GM10266 (cell line): Measurements from ENCODE around the gene ZBTB12.
A peak's percentile ranks its signal among the peaks of the same experiment; 100 is the strongest.

Experiments used
- DNase-seq: peaks from one replicate; pipeline ENCODE4 v3.0.0; 2012; ENCODE audit errors: extremely low spot score
- CTCF ChIP-seq: IDR thresholded peaks from 2 replicates; pipeline ENCODE4 v1.5.1; 2012; ENCODE audit warnings: mild to moderate bottlenecking, low read depth; ENCODE audit not compliant: control insufficient read depth, insufficient read depth; ENCODE audit errors: missing control alignments

ZBTB12 gene, protein sequence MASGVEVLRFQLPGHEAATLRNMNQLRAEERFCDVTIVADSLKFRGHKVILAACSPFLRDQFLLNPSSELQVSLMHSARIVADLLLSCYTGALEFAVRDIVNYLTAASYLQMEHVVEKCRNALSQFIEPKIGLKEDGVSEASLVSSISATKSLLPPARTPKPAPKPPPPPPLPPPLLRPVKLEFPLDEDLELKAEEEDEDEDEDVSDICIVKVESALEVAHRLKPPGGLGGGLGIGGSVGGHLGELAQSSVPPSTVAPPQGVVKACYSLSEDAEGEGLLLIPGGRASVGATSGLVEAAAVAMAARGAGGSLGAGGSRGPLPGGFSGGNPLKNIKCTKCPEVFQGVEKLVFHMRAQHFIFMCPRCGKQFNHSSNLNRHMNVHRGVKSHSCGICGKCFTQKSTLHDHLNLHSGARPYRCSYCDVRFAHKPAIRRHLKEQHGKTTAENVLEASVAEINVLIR

GRCh38 chr6:31901953-31902643 lies at the start of gene ZBTB12:
Gene ZBTB12, minus strand, starts transcription at chr6:31902086. Its CDS starts 781 bp downstream, at chr6:31901305.
- TF ChIP-seq CTCF: no peak
- peak; percentile 98 for DNase-seq

GRCh38 chr6:31949926-31950548 lies 48.2 kb upstream of the ZBTB12 start:
- no peak for TF ChIP-seq CTCF
- no peak for DNase-seq

DNA sequence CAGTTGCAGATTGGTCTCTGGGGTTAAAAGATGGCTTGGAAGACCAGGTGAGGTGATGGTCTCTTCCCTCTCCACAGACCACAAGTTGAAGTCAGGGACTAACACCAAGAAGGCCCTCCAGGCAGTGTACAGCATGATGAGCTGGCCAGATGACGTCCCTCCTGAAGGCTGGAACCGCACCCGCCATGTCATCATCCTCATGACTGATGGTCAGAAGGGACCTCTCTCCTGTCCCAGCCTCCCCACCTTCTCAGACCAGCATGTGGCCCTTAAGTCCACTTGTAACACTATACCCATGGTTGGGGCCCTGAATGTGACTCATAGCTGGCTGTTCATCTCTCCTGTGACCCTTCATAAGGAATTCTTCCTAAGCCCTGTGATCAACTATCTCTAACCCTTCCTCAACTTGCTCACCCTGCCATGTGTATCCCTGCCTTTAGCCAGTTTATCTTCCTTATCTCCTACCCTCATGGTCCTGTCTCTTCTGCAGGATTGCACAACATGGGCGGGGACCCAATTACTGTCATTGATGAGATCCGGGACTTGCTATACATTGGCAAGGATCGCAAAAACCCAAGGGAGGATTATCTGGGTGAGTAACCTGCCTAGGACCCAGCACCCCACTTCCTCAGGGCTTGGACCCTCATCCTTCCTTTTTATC lies 47.0 kb upstream of the ZBTB12 start:
- TF ChIP-seq CTCF: no peak

GRCh38 chr6:31948306-31948705 lies 46.4 kb upstream of the ZBTB12 start:
- no peak for TF ChIP-seq CTCF
- DNase-seq: no peak

More for the DNA sequence above, 47.0 kb upstream of the ZBTB12 start:
- no peak for DNase-seq

DNA sequence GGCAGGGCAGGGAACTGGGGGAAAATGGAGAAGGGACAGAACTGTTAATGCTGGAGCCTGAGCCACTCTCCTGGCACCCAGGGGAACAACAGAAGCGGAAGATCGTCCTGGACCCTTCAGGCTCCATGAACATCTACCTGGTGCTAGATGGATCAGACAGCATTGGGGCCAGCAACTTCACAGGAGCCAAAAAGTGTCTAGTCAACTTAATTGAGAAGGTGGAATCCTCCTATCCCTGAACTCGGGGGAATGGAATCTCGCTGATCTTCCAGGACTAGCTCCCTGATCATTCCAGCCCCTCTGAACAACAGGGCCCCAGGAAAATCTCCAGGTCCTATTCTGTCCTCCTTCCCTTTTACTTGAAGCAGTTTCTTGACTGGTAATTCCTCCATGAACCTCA lies 46.0 kb upstream of the ZBTB12 start:
- no peak for DNase-seq
- no peak for TF ChIP-seq CTCF

DNA sequence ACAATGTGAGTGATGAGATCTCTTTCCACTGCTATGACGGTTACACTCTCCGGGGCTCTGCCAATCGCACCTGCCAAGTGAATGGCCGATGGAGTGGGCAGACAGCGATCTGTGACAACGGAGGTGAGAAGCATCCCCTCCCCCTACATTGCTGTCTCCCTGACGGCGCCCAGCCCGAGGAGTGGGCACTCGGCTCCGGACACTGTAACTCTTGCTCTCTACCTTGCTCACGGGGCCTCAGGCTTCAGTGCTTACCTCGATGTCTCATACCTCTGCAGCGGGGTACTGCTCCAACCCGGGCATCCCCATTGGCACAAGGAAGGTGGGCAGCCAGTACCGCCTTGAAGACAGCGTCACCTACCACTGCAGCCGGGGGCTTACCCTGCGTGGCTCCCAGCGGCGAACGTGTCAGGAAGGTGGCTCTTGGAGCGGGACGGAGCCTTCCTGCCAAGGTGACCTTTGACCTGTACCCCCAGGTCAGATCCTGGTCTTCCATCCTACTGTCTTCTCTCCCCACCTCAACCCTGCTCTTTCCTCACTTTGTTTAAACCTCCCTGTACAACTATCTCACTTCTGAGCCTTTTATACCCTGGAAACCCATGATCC lies 45.3 kb upstream of the ZBTB12 start:
- TF ChIP-seq CTCF: no peak

More for the DNA sequence above, 45.3 kb upstream of the ZBTB12 start:
- DNase-seq: no peak
